IMR-90 (cell line): ENCODE measurements around the gene FKBP10. TPM values are rescaled to one million over a fixed set of nuclear protein-coding genes. Genes with fewer than 3 reads are reported as not detected.

ENCODE experiments used
- ATAC-seq: fragments of 200-7000 bp; cut with Tn5 transposase; 2 replicates; pipeline ENCODE4 v1.9.1; 2020; ENCODE audit warnings: low read depth, mild to moderate bottlenecking, moderate library complexity
- BruUV-seq: library from RNA; stranded (reverse); fragments of 400-500 nt; replicated peaks from 2 replicates; lab custom pipeline; 2021; lab: Mats Ljungman, UMichigan
- CTCF ChIA-PET: fragments of 300-600 bp; formaldehyde crosslinking; extraction: SDS; loops from one replicate; lab custom pipeline; 2021; ENCODE audit warnings: antibody characterized with exemption; lab: Yijun Ruan, JAX
- POLR2A ChIA-PET: fragments of 300-600 bp; sonication (Branson Sonifier 250); formaldehyde crosslinking; loops from one replicate; lab custom pipeline; 2022; ENCODE audit warnings: antibody characterized with exemption; ENCODE audit not compliant: unreplicated experiment; lab: Charles Lee
- DNase-seq: peaks from one replicate; pipeline ENCODE4 v3.0.0; 2013
- H2AFZ ChIP-seq: replicated peaks from 2 replicates; pipeline ENCODE3; 2013; ENCODE audit warnings: low read length, mild to moderate bottlenecking; ENCODE audit not compliant: poor library complexity
- H2AK5ac ChIP-seq: 2 replicates; pipeline ENCODE4 v1.6.1; 2013; ENCODE audit warnings: low read depth, low read length, inconsistent platforms
- H2AK9ac ChIP-seq: replicated peaks from 2 replicates; pipeline ENCODE3; 2013; ENCODE audit warnings: mild to moderate bottlenecking, low read depth, low read length, moderate library complexity; ENCODE audit not compliant: poor library complexity
- H2BK120ac ChIP-seq: 2 replicates; pipeline ENCODE4 v1.6.1; 2013; ENCODE audit warnings: low read depth, low read length, inconsistent platforms
- H2BK15ac ChIP-seq: 3 replicates; pipeline ENCODE4 v1.6.1; 2013; ENCODE audit warnings: low read depth, low read length, inconsistent platforms
- H2BK20ac ChIP-seq: 2 replicates; pipeline ENCODE4 v1.6.1; 2013; ENCODE audit warnings: low read depth, mild to moderate bottlenecking, inconsistent platforms, low read length, moderate library complexity
- H2BK5ac ChIP-seq: 2 replicates; pipeline ENCODE4 v1.6.1; 2013; ENCODE audit warnings: mild to moderate bottlenecking, low read depth, low read length, inconsistent platforms; ENCODE audit not compliant: poor library complexity, severe bottlenecking
- H3K14ac ChIP-seq: replicated peaks from 2 replicates; pipeline ENCODE4 v1.6.1; 2013; ENCODE audit warnings: low read depth, low read length, inconsistent platforms
- H3K18ac ChIP-seq: 2 replicates; pipeline ENCODE4 v1.6.1; 2013; ENCODE audit warnings: low read depth, low read length, control low read depth
- H3K23ac ChIP-seq: 2 replicates; pipeline ENCODE4 v1.6.1; 2013; ENCODE audit warnings: low read depth, low read length, inconsistent platforms
- H3K27ac ChIP-seq: 2 replicates; pipeline ENCODE4 v1.5.1; 2013; ENCODE audit warnings: mild to moderate bottlenecking, control low read depth, low read length; ENCODE audit not compliant: insufficient read depth
- H3K27me3 ChIP-seq: 2 replicates; pipeline ENCODE4 v1.6.1; 2013; ENCODE audit warnings: low read length; ENCODE audit not compliant: control insufficient read depth, insufficient read depth
- H3K36me3 ChIP-seq: 2 replicates; pipeline ENCODE4 v1.6.1; 2013; ENCODE audit warnings: low read length, mixed read lengths; ENCODE audit not compliant: control insufficient read depth, insufficient read depth
- H3K4ac ChIP-seq: 2 replicates; pipeline ENCODE4 v1.6.1; 2013; ENCODE audit warnings: low read depth, low read length, inconsistent platforms
- H3K4me1 ChIP-seq: 2 replicates; pipeline ENCODE4 v1.6.1; 2013; ENCODE audit warnings: low read length, mixed read lengths; ENCODE audit not compliant: control insufficient read depth, insufficient read depth
- H3K4me2 ChIP-seq: 2 replicates; pipeline ENCODE4 v1.6.1; 2013; ENCODE audit warnings: low read depth, mild to moderate bottlenecking, control low read depth, low read length, moderate library complexity
- H3K4me3 ChIP-seq: 2 replicates; pipeline ENCODE4 v1.5.1; 2013; ENCODE audit warnings: low read depth, mild to moderate bottlenecking, control low read depth, low read length, moderate library complexity; ENCODE audit not compliant: insufficient read depth
- H3K56ac ChIP-seq: 2 replicates; pipeline ENCODE4 v1.6.1; 2013; ENCODE audit warnings: low read length, inconsistent platforms; ENCODE audit not compliant: insufficient read depth; ENCODE audit errors: extremely low read depth
- H3K79me1 ChIP-seq, 2 experiments: 2 replicates each; pipeline ENCODE4 v1.6.1; 2013; ENCODE audit warnings: low read length in 2 of 2, inconsistent platforms in 1 of 2, low read depth in 1 of 2
- H3K9ac ChIP-seq: 2 replicates; pipeline ENCODE4 v1.6.1; 2013; ENCODE audit warnings: low read depth, low read length, control low read depth
- H3K9me1 ChIP-seq: 2 replicates; pipeline ENCODE4 v1.6.1; 2013; ENCODE audit warnings: low read length, inconsistent platforms; ENCODE audit not compliant: insufficient read depth
- H3K9me3 ChIP-seq: 2 replicates; pipeline ENCODE4 v1.6.1; 2013; ENCODE audit warnings: low read length; ENCODE audit not compliant: control insufficient read depth, insufficient read depth
- H4K20me1 ChIP-seq: 2 replicates; pipeline ENCODE4 v1.6.1; 2013; ENCODE audit warnings: low read length, inconsistent platforms; ENCODE audit not compliant: insufficient read depth
- H4K5ac ChIP-seq: 2 replicates; pipeline ENCODE4 v1.6.1; 2013; ENCODE audit warnings: mild to moderate bottlenecking, low read depth, low read length, control low read depth
- H4K8ac ChIP-seq, 2 experiments: 2 replicates each; pipeline ENCODE4 v1.6.1; 2013; ENCODE audit warnings: low read depth in 2 of 2, low read length in 2 of 2, control low read depth in 1 of 2, inconsistent platforms in 1 of 2
- H4K91ac ChIP-seq: 2 replicates; pipeline ENCODE4 v1.6.1; 2013; ENCODE audit warnings: low read depth, low read length, inconsistent platforms; ENCODE audit not compliant: insufficient read depth
- CHD1 ChIP-seq: IDR thresholded peaks from 2 replicates; pipeline ENCODE4 v1.6.1; 2012; ENCODE audit warnings: low read depth, low read length, improper control_type of control experiment
- FOS ChIP-seq: fragments of 150-350 bp; IDR thresholded peaks from 2 replicates; pipeline ENCODE4 v1.6.1; 2016; ENCODE audit warnings: low read depth, low read length
- MXI1 ChIP-seq: IDR thresholded peaks from 2 replicates; pipeline ENCODE4 v1.6.1; 2012; ENCODE audit warnings: low read depth, mild to moderate bottlenecking, low read length, moderate library complexity, borderline replicate concordance
- NFE2L2 ChIP-seq: fragments of 150-350 bp; IDR thresholded peaks from 2 replicates; pipeline ENCODE4 v1.6.1; 2016; ENCODE audit warnings: low read depth, mild to moderate bottlenecking, low read length
- SMC3 ChIP-seq: fragments of 150-350 bp; IDR thresholded peaks from 2 replicates; pipeline ENCODE4 v1.6.1; 2016; ENCODE audit warnings: low read depth, mild to moderate bottlenecking, antibody characterized with exemption, low read length, moderate library complexity
- WGBS, 2 experiments: methylation state at CpG; one replicate each; pipeline versions ENCODE4 v1.1.5 to v1.1.7; 2013; ENCODE audit warnings: missing lambda C conversion rate in 2 of 2; ENCODE audit not compliant: insufficient read length in 1 of 2; ENCODE audit errors: extremely low coverage in 2 of 2; 5-methylcytosine and 5-hydroxymethylcytosine counted together
- dilution Hi-C: fragments of 300-500 bp; cut with HindIII; formaldehyde crosslinking; loops from one replicate; pipeline ENCODE4 v1.14.3; 2018; ENCODE audit warnings: low sequenced_read_pairs; ENCODE audit not compliant: unreplicated experiment
- in situ Hi-C: fragments of 300-500 bp; cut with MboI; formaldehyde crosslinking; loops from 3 replicates; pipeline ENCODE4 v1.14.3; 2019; ENCODE audit warnings: low sequenced_read_pairs, inconsistent platforms, mixed read lengths
- intact Hi-C: fragments of 100-400 bp; cut with micrococcal nuclease; formaldehyde crosslinking; loops from 2 replicates; pipeline ENCODE4 v1.10.0; 2022
- polyA plus RNA-seq, 3 experiments: library from polyadenylated mRNA; depleted of rRNA; stranded (reverse); fragments of >200 nt; gene quantifications; 2 replicates each; pipeline ENCODE4 v1.2.3, GENCODE V29; 2012; ENCODE audit warnings: low replicate concordance in 1 of 3
- total RNA-seq: library from RNA; depleted of rRNA; stranded (reverse); fragments of >200 nt; gene quantifications from 2 replicates; pipeline ENCODE4 v1.2.3, GENCODE V29; 2012

The FKBP10 gene
- total and polyA plus RNA-seq, 2 of the 4 experiments (the other 2 are of a cell fraction) = 170 to 984 TPM

- Histone ChIP-seq H3K14ac (no peak overlapping the region), H2AK5ac (peak overlapping the region; percentile 84), H3K23ac (no peak overlapping the region), H3K56ac (no peak overlapping the region), H4K20me1 (no peaks in the 10 kb centered on the region), H3K4me2 (no peak overlapping the region), H2AK9ac (peak overlapping the region; percentile 74), H3K4me3 (no peak overlapping the region), H3K4me1 (peaks cover 11% of the 10 kb centered on the region), H3K18ac (no peak overlapping the region), H2AFZ (peak overlapping the region; percentile 60), H3K9me3 (no peaks in the 10 kb centered on the region), H2BK5ac (no peak overlapping the region), H3K36me3 (peaks cover 9% of the 10 kb centered on the region), H3K27me3 (no peaks in the 10 kb centered on the region), H3K9me1 (no peaks in the 10 kb centered on the region), H2BK120ac (peak overlapping the region; percentile 24; the same call in 1 of the 2 replicates), H3K79me1 (no peaks in the 10 kb centered on the region; a peak in 1 of 4 replicates), H3K4ac (peak overlapping the region; percentile 57), H3K27ac (no peak overlapping the region), H3K9ac (no peak overlapping the region), H2BK20ac (no peak overlapping the region), H2BK15ac (no peak overlapping the region), H4K8ac (peak overlapping the region in 1 of 2 experiments; percentile 78; a peak in 2 of 4 replicates), H4K91ac (no peak overlapping the region; the same call in 1 of the 2 replicates), H4K5ac (no peak overlapping the region)
- TF ChIP-seq MXI1 (no peak), NFE2L2 (no peak), CHD1 (no peak), SMC3 (no peak), FOS (no peak)
- dilution Hi-C loops (no loop called here), intact Hi-C loops (loop anchor here (1.0 kb wide), 2 partner anchors 23 to 62 kb away; no protein-coding TSS in a partner anchor), in situ Hi-C loops (loop anchor here (5.0 kb wide), 1 partner anchor 63 kb away; no protein-coding TSS in a partner anchor)
- DNase-seq (no peak), ATAC-seq (peak; percentile 34)
- no CpG with 5 or more reads among the region's 18 CpGs for WGBS, 2 experiments
- POLR2A ChIA-PET = no interaction called here
- no TSS peak for BruUV-seq
- CTCF ChIA-PET = interaction anchor here (0.6 to 2.1 kb wide), 3 partner anchors 23 to 63 kb away, joined by 5 to 8 read pairs (median 7); no protein-coding TSS in a partner anchor
These were observed 12.0 kb upstream of the FKBP10 start for GRCh38 chr17:41800601-41801373.
